Activated effector memory CD4-positive, alpha-beta T cell treated with anti-CD3 and anti-CD28 coated beads, Interleukin-2, amount 50 U/mL, for 16 hours (primary cell): ENCODE measurements around the gene CELF2.
"Not testable (repeated sequence)": the region's sequence is repeated elsewhere in the genome, so short reads cannot be mapped to it uniquely, and the experiment has no call there.

ENCODE experiments used
- DNase-seq: peaks from one replicate; pipeline ENCODE4 v3.0.0-alpha.2; 2020

The CELF2 gene

GRCh38 chr10:11335881-11336430 is 318.3 kb downstream of the CELF2 start:
- DNase-seq = no peak

- no peak for DNase-seq
Measured at GRCh38 chr10:11336722-11337162, 319.1 kb downstream of the CELF2 start.

DNA sequence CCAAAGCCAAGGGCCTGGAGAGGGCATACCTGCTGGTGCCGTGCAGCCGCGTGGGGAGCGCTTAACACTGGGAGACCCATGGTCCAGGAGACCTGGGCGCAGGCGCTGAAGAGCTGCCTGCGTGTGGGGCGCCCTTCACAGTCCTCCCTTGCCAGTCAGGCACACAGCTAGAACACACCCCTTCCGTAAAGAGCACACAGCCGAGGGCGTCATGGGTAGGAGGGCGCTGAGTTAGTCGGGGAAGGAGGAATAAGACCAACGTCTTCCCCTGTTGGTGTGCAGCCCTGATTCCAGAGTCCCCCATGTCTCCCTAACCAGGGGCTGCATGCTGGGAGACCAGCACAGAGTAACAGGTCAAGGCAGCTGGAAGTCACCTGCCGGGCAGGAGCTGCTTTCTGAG is 319.8 kb downstream of the CELF2 start:
- no peak for DNase-seq

DNA sequence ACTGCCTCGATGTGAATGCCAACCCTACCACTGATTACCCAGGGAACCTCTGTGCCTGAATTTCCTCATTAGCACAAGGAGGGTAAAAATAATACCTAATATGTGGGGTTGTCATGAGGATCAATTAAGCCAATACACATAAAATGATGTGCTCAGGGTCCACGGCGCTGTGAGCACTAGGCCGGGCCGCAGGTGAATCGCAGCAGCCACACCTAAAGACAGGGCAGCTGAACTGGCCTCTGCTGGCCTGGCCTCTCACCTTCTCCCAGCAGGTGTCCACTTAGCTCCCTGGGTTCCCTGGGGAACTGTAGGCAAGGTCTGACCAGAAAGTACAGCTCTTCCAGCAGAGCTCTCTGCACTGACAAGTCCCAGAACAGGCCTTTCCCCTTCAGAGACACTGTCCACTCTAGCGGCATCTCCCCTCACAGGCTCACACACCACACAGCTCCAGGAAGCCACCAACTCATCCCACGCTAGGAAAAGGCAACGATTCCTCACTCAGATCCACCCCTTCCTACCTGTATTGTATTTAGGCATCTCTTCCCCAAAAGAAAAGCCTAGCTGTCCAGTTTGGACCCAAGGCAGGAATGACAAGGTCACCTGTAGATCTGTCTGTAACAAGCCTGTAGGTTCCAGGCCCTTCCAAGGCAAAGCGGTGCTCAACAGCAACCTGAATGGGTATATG is 320.6 kb downstream of the CELF2 start:
- DNase-seq = no peak

- no peak for DNase-seq
Measured at GRCh38 chr10:11339013-11339412, 321.3 kb downstream of the CELF2 start.

- no peak for DNase-seq
Measured at GRCh38 chr10:11339660-11340059, 322.0 kb downstream of the CELF2 start.

DNA sequence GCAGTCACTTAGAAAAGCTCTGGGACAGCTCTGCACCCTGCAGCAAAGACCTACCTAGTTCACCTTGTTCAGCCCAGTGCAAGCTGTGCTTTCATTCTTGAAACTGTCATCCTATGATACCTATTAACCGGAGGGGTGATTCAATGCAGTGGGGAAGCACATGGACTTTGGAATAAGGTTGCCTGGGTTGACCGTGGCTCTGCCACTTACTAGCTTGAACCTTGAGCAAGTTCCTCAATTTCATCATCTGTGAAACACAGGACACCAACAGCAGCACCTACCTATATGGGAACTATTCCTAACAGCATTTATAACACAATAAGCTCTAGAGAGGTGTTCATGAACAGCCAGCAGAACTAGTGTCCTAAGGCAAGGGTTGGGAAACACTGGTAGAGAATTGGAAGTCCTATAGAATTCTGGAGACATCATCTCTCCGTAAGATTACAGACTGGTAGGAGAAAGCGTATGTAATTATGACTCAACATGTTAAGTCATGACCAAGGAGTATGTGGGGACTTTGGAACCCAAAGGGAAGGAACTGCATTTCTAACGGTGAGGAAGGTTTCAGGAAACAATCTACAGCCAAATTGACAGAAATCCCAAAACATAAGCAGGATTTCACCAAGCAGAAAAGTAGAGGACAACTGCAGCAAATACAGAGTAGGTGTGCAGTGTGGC is 323.8 kb downstream of the CELF2 start:
- DNase-seq = no peak

DNA sequence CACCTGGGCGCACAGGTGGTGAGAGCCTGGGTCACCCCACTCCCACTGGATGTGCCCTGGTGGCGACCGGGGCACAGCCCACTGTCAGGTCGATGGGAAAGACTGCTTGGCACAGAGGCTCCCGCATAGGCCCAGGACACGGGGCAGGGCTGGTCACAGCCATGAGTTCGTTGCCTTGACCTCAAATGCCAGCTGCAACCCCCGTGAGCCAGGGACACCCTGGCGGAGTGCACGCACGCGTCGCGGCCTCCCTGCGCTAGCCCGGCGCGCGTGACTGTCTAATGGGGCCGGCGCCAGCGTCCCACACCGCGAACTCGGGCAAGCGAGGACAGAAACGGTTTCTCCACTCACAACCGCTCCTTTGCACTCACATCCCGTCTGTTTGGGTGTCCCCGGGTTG is 326.4 kb downstream of the CELF2 start:
- no peak for DNase-seq

DNA sequence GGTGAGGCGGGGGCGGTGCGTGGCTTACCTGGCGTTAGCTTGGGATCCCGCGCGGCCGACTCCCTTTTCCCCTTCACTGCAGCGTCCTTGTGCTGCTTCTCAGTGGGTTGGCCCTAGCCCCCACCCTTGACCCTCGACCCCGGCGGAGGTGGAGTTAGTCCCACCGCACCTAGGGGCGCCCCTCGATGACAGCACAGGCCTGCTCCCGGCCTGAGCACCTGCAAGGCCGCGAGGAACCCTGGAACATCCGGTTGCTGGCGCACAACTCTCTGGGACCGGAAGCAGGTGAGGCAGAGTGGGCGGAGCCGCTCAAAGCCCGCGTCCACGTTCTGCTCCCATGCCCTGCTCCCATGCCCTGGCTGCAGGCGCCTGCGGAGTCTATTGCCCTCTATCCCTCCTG is 326.9 kb downstream of the CELF2 start:
- no peak for DNase-seq

DNA sequence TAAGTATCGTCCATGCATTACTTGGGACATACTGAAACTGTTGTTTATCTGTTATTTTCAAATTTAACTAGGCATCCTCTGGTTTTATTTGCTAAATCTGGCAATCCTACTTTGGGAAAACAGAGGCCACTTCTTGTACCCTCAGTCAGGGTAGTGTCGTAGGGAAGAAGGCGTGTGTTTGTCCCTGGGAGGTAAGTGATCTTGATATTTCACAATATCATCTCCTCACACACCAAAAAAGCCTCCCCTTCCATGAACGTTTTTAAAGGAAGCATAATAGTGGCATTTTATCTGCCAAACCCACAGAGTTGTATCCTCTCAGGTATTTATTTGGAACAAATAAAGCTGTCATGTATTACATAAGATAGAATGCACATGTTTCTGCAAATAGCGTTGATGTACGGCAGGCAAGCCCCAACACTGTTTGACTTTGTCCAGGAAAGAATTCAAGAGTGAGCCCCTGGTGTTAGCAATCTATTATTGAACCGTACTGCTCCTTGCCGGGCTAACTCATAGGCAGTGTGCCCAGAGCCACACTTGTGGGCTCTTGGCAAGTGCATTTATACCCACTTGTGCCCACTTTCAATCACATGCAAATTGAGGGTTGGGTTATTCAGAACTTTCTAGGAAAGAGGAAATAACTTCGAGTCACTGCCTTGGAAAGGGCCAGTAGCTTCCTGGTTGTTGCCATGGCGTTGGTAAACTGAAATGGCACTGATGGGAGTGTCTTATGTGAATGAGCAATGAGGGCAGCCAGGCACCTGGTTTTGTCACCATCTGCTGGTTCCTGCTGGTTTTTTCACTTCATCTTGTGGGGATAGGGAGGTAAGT is 327.8 kb downstream of the CELF2 start:
- DNase-seq = no peak

GRCh38 chr10:11347580-11347979 is 329.9 kb downstream of the CELF2 start:
- not testable (repeated sequence) for DNase-seq

DNA sequence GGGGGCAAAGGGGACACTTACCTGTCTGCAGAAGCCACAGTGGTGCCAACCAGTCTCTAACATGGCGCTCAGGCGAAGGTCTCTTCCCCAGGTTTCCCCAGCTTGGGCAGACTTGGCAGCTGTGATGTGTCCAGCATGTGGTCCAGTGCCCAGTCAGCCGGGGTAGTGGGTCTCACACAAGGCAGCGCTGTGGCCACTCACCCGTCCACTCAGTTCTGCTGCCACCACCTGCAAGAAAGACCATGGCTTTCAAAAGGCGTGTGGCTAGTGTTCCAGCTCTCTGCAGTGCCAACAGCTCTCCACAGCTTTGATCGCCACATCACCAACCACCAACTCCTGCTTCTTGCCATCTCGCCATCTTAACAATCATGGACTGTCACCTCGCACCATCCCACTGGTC is 334.1 kb downstream of the CELF2 start:
- no peak for DNase-seq

GRCh38 chr10:11353006-11353896 is 335.6 kb downstream of the CELF2 start:
- no peak for DNase-seq

- peak; percentile 5 for DNase-seq
Measured at GRCh38 chr10:11354823-11355222, 337.2 kb downstream of the CELF2 start.

DNA sequence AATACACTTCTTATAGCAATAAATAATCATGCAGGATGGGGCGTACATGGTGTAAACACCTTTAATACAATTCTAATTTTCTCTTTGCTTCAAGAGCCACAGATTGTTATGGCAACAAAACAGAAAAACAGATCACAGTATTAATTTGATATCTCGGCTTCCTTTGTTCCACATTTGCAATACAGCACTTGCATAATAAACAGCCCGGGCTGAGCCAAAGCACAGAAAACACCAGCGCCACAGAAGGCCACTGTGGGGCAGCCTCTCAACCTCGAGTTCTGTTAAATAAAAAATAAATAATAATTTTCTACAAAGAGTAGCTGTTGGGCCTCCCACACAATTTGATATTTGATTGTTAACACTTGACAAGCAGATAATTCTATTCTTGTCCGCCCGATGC is 337.9 kb downstream of the CELF2 start:
- DNase-seq = peak; percentile 21

- DNase-seq = peak; percentile 27
Measured at GRCh38 chr10:11357439-11357838, 339.8 kb downstream of the CELF2 start.

GRCh38 chr10:11358011-11358410 is 340.3 kb downstream of the CELF2 start:
- DNase-seq = no peak

- no peak for DNase-seq
Measured at GRCh38 chr10:11358923-11359575, 341.4 kb downstream of the CELF2 start.

- DNase-seq = no peak
Measured at GRCh38 chr10:11359869-11360268, 342.2 kb downstream of the CELF2 start.

DNA sequence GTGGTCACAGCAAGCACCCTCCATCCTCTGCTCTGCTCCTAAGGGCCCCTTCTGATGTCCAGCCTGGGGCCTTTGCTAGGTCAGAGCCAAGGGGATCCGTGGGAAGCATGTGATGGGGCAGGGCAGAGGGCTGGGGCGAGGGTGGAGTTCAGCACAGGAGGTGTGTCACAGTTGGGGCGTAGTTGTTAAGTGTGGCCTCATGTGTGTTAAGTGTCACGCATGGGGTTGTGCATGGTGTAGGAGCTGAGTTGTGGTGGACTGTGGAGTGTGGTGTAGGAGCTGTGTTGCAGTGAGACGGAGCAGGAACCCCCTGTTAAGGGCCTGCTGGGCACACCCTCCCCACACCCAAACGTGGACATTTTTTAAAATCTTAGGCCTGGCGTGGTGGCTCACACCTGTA is 345.8 kb downstream of the CELF2 start:
- DNase-seq = no peak

DNA sequence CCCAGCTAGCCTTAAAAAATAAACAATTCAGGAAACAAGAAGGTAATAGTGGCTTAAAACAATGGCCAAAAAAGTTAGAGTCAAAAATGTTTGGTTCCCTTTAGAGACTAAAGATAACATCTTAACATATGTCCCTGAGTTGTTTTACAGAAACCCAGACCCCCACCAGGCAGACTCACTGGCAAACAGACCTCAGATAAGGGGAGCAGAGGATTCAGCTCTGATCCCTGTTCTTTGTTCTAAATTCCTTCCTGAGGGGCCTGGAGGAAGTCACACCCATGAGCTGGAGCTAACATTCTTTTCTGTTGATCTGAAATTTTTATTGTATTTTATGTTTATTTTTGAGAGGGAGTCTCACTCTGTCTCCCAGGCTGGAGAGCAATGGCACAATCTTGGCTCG is 346.6 kb downstream of the CELF2 start:
- no peak for DNase-seq

GRCh38 chr10:11366889-11367288 is 349.2 kb downstream of the CELF2 start:
- DNase-seq = not testable (repeated sequence)
